GM21529 (cell line): ENCODE data around the gene GALNT13.

Experiments
- ATAC-seq: cut with Tn5 transposase; IDR thresholded peaks from one replicate; pipeline ENCODE4 v1.9.1; 2021; ENCODE audit not compliant: unreplicated experiment

Gene GALNT13

DNA sequence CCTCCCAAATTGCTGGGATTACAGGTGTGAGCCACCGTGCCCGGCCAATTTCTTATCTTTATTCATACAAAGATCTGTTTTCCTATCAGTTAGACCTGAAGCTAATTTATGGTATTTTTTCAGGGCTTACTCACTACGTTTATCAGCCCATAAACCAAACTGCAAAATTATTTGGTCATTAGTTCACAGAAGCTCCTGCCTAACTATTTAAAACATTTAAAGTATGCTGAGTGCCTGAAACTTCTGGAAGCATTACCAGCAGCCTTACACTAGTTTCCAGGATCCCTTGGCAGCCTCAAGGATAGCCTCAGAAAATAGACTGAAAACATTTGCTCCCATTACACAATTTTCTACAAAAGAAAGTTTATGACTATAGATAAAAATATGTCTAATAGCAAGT is 68.8 kb downstream of the GALNT13 start:
- no peak for ATAC-seq

GRCh38 chr2:153944800-153945199 is 73.1 kb downstream of the GALNT13 start:
- no peak for ATAC-seq

- ATAC-seq: no peak
Measured at GRCh38 chr2:153946036-153946435, 74.3 kb downstream of the GALNT13 start.

DNA sequence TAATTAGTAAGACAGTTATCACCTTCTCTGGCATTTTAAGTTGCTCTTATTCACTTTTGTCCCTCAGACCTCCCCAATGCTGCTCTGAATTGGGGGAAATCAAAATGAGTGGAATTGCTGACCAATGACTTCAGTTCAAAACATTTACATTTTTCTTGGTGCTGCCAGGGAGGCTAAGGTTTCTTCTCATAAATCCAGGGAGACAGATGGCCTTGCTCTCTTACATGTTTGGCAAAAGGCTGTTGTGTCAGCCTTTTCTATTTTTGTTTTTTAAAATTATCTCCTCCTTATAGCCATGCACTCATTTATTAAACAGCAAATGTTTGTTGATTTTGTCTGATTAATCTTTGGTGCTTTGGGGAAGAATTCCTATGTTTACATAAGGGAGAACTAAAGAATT is 82.0 kb downstream of the GALNT13 start:
- no peak for ATAC-seq

DNA sequence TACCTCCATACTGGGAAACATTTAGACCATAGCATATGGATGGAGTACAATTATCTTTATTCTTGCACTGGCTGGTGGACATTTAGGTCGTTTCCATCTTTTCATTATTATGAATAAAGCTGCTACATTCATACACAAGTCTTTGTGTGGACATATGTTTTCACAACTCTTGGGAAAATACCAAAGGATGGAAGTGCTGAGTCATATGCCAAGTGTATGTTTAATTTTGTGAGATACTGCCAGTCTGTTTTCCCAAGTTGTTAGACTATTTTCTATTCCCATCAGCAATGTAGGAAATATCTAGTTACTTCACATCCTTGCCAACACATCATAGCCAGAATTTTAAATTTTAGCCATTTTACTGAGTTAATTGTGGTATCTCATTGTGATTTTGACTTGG is 91.5 kb downstream of the GALNT13 start:
- ATAC-seq: no peak

DNA sequence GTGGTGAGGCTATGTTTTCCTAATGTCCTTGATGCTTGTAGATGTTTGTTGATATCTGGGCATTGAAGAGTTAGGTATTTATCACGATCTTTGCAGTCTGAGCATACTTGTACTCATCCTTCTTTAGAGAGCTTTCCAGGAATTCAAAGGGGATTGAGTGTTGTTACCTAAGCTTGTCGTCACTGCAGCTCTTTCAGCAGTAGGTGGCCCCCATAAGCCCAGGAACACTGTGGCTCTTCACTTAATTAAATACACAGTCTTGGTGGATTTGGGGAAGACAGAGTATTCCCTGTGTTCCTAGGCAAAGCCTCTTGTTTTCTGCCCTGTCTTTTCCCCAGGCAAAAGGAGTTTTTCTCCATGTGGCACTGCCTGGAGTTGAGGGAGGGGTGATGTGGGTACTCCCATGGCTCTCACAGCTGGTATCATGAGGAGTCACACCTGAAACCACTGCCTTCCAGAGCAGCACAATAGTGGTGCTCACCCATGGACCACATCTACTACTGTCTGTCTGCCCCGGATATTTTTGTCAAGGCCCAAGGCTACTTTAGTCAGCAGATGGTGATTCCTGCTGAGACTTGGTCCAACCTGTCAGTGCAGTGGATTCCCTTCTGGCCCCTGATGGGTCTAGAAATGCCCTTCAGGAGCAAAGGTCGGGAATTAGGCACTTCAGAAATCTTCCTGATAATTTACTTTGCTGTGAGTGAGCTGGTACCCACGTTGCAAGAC is 95.7 kb downstream of the GALNT13 start:
- ATAC-seq: no peak

DNA sequence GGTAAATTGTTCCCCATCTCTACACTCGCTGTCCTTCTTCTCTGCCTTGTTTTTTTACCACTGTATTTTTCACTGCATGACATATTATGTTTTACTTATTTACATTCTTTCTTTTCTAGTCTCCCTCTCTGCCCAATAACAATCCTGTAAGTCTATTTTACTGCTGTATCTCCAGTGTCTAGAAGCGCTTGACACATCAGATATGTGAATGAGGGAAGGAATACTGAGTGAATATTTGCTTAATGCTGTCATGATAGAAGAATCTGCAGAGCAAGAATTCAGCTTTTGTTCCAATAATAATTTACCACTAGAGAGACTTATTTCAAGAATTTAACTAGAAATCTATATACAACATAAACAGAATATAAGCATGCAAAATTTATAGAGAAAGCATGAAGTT is 99.5 kb downstream of the GALNT13 start:
- ATAC-seq: no peak

DNA sequence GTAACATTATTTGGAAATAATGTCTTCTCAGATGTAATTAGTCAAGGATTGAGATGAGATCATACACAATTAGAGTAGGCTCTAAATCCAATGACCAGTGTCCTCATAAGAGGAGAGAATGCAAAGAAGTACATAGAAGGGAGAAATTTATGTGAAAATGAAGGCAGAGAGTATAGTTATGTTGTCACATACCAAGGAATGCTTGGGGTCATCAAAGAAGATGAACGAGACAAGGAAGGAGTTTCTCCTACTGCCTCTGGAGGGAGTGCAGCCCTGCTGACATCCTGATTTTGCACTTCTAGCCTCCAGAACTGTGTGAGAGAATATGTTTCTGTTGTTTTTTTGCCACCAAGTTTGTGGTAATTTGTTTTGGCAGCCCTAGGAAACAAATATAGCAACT is 100.1 kb downstream of the GALNT13 start:
- no peak for ATAC-seq

- no peak for ATAC-seq
Measured at GRCh38 chr2:153972412-153972811, 100.7 kb downstream of the GALNT13 start.

DNA sequence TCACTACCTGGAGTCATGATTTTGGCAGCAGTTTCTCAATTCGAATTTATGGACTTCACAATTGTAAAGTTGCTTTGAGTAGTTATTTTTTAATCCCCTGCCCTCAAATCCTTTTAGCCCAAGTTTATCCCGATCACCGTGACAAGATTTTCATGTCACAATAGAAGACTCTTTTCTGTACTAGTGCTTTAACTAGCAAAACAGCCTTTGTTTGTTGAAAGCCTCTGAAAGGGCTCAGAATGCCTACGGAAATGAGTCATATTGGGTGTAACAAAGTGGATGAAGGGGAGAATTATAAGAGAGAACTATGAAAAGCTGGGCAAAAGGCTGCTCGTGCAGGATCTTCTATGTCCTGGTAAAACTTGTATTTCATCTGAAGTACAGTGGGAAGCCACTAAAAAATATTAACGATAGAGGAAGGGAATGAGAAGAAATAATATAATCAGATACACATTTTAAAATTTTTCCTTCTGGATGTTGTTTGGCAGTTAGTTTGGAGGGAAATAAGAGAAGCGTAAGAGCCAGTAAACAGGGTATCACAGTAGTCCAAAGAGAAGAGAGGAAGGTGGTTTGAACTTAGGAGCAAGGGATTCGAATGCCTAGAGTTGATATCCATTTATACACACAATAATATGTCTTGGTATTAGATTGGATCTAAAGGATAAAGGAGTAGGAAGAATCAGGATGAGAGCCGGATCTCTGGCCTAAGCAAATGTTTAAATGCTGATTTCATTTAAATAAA is 114.9 kb downstream of the GALNT13 start:
- ATAC-seq: no peak

DNA sequence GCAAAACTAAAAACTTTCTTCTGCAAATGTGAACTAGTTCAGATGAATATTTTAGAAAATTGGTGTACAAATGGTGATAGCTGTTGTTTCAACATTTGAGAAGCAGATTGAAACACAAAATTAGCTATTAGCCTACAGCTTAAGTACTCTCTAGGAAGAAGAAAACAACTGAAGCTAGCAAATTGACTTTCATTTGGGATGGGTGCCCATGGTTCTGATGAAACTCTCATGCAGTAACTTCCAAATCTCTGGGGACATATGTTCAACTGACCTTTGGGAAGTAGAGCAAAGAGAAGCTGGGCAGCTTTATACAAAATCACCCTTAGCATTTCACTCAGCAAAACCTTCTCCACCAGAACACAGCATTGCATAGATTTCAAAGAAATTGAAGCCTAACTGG is 119.0 kb downstream of the GALNT13 start:
- no peak for ATAC-seq

DNA sequence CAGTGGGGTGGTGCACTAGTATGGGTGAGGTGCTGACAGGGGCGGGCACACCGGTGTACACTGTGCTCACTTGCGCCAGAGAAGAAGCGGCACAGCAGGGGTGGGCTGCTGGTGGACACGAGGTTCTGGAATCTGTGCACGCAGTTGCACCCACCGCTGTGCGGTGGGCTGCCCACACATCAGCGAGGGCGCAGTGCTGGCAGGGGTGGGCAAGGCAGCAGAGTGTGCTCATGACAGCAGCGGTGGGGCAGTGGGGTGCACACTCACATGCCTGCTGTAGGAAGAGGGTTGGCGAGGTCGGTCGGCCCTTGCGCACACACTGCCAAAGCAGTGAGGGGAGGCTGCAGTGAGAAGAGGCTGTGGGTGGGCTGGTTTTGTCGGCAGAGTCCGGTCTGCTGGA is 141.8 kb downstream of the GALNT13 start:
- no peak for ATAC-seq

- ATAC-seq: no peak
Measured at GRCh38 chr2:154015233-154015632, 143.5 kb downstream of the GALNT13 start.

GRCh38 chr2:154029504-154029903 is 157.8 kb downstream of the GALNT13 start:
- no peak for ATAC-seq

GRCh38 chr2:154032220-154032619 is 160.5 kb downstream of the GALNT13 start:
- ATAC-seq: peak; percentile 69

GRCh38 chr2:154046493-154046892 is 174.8 kb downstream of the GALNT13 start:
- no peak for ATAC-seq

- no peak for ATAC-seq
Measured at GRCh38 chr2:154048905-154049304, 177.2 kb downstream of the GALNT13 start.

DNA sequence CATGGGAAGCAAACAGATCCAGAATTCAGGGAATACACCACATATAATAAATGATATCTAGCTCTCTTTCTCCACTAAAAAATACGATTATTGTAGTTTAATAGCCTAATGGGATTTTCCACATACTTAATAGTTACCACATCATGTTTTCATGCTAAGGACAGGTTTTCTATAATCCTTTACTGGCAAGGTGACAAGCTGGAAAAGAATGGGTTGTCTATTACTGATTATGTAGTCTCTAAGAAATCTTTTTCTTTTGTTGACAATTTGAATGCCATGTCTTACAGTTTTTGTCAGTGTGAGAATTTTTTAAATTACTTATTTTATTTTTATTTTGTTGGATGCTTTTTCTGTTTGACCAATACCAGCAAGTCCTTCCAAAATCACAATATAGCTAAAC is 177.8 kb downstream of the GALNT13 start:
- ATAC-seq: no peak

- ATAC-seq: no peak
Measured at GRCh38 chr2:154067124-154067523, 195.4 kb downstream of the GALNT13 start.

- ATAC-seq: no peak
Measured at GRCh38 chr2:154078926-154079325, 207.2 kb downstream of the GALNT13 start.

GRCh38 chr2:154092571-154092970 is 220.8 kb downstream of the GALNT13 start:
- ATAC-seq: no peak

DNA sequence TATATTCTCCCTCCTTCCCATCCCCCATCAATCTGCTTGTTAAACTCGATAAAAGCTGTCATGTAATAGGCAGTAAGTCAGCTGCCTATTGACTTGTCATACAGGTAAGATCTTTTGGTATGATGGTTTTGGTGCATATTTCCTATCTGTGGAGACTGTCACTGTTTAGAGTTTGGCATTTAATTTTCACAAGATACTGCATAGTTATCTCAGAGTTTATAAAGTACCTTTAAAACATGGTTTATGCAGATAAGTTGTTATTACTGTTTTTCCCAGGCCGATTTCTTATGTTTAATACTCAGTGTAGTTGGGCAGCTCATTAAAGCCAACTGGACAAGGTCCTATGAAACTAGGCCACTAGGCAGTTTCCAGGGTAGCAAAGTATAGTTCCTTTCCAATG is 222.1 kb downstream of the GALNT13 start:
- ATAC-seq: no peak
